ENCODE results near the gene ADORA3.

ADORA3 gene

GRCh38 chr1:111491070-111491469 is 12.4 kb downstream of the ADORA3 start:
- Histone ChIP-seq H3K27ac (replicated peaks) (peak overlapping the region; percentile 85), H3K4me3 (replicated peaks; ENCODE audit: insufficient read depth, low read length) (no peak overlapping the region), H3K27me3 (ENCODE audit: insufficient read depth, poor library complexity, severe bottlenecking) (no peaks in the 10 kb centered on the region)
- TF ChIP-seq REST (IDR thresholded peaks at IDR 0.05; ENCODE audit: insufficient replicate concordance, low read depth) = no peak
- TF ChIP-seq GABPA (IDR thresholded peaks at IDR 0.05; ENCODE audit: low read depth) = no peak
- no peak for TF ChIP-seq CTCF (IDR thresholded peaks at IDR 0.05; ENCODE audit: insufficient read depth, low read length)
- peak; percentile 78 for TF ChIP-seq POLR2AphosphoS5 (IDR thresholded peaks at IDR 0.05; ENCODE audit: low read depth)
- TF ChIP-seq SPI1 (IDR thresholded peaks at IDR 0.05; ENCODE audit: borderline replicate concordance, low read depth) = peak; percentile 58; the same call in 1 of the 2 replicates
- peak in 1 of 2 experiments; percentile 79 for DNase-seq (ENCODE audit: low read depth in 1 of 2, low spot score in 1 of 2)

- peak overlapping the region; percentile 85 for H3K27ac ChIP-seq (replicated peaks)
- no peak for DNase-seq (ENCODE audit: low read depth in 1 of 2, low spot score in 1 of 2)
- no peaks in the 10 kb centered on the region for H3K27me3 ChIP-seq (ENCODE audit: insufficient read depth, poor library complexity, severe bottlenecking)
- TF ChIP-seq POLR2AphosphoS5 (IDR thresholded peaks at IDR 0.05; ENCODE audit: low read depth) = no peak
- TF ChIP-seq GABPA (IDR thresholded peaks at IDR 0.05; ENCODE audit: low read depth) = no peak
- TF ChIP-seq CTCF (IDR thresholded peaks at IDR 0.05; ENCODE audit: insufficient read depth, low read length) = no peak
- no peak for TF ChIP-seq SPI1 (IDR thresholded peaks at IDR 0.05; ENCODE audit: borderline replicate concordance, low read depth)
- no peak for TF ChIP-seq REST (IDR thresholded peaks at IDR 0.05; ENCODE audit: insufficient replicate concordance, low read depth)
- H3K4me3 ChIP-seq (replicated peaks; ENCODE audit: insufficient read depth, low read length) = no peak overlapping the region
Observed at GRCh38 chr1:111490220-111490619, 13.2 kb downstream of the ADORA3 start.

GRCh38 chr1:111489604-111490003 is 13.8 kb downstream of the ADORA3 start:
- peak overlapping the region; percentile 85 for H3K27ac ChIP-seq (replicated peaks)
- DNase-seq (ENCODE audit: low read depth in 1 of 2, low spot score in 1 of 2) = peak; percentile 75 to 82
- no peak overlapping the region for H3K4me3 ChIP-seq (replicated peaks; ENCODE audit: insufficient read depth, low read length)
- TF ChIP-seq REST (IDR thresholded peaks at IDR 0.05; ENCODE audit: insufficient replicate concordance, low read depth) (no peak), POLR2AphosphoS5 (IDR thresholded peaks at IDR 0.05; ENCODE audit: low read depth) (0 out of 2 replicates have a peak, but pooled peaks have one; percentile 36), SPI1 (IDR thresholded peaks at IDR 0.05; ENCODE audit: borderline replicate concordance, low read depth) (peak; percentile 71; the same call in 1 of the 2 replicates)
- no peaks in the 10 kb centered on the region for H3K27me3 ChIP-seq (ENCODE audit: insufficient read depth, poor library complexity, severe bottlenecking)

Data from HL-60 (cell line).